HCT116 (cell line): ENCODE measurements around the gene ETNK2.

Experiments
- CTCF ChIP-seq, 3 experiments: fragments of 200-600 bp in 1 of 3; sonication (generic) in 1 of 3; IDR thresholded peaks in 2 of 3; conservative IDR thresholded peaks in 1 of 3; 2 replicates each; pipeline ENCODE4 v1.5.1; 2012 to 2017; ENCODE audit warnings: low read depth in 2 of 3, low read length in 2 of 3, antibody characterized with exemption in 1 of 3, borderline replicate concordance in 1 of 3, control low read depth in 1 of 3, mild to moderate bottlenecking in 1 of 3, mixed read lengths in 1 of 3, mixed run types in 1 of 3, moderate library complexity in 1 of 3; ENCODE audit not compliant: insufficient read depth in 1 of 3
- EGR1 ChIP-seq: IDR thresholded peaks from 2 replicates; pipeline ENCODE4 v1.6.1; 2012; ENCODE audit warnings: low read depth
- EZH2 ChIP-seq: fragments of 200-600 bp; sonication (generic); IDR thresholded peaks from 2 replicates; pipeline ENCODE4 v1.6.1; 2017; ENCODE audit warnings: antibody characterized with exemption, mixed run types
- JUND ChIP-seq: IDR thresholded peaks from 2 replicates; pipeline ENCODE4 v1.6.1; 2012
- MAX ChIP-seq: IDR thresholded peaks from 2 replicates; pipeline ENCODE4 v1.6.1; 2012
- POLR2A ChIP-seq: IDR thresholded peaks from 2 replicates; pipeline ENCODE4 v1.7.0; 2011; ENCODE audit warnings: borderline replicate concordance; ENCODE audit not compliant: insufficient read depth, insufficient read length; ENCODE audit errors: extremely low read depth
- POLR2AphosphoS5 ChIP-seq: IDR thresholded peaks from 2 replicates; pipeline ENCODE4 v1.6.1; 2011; ENCODE audit warnings: mild to moderate bottlenecking, low read depth, low read length, moderate library complexity
- RAD21 ChIP-seq: IDR thresholded peaks from 2 replicates; pipeline ENCODE4 v1.6.1; 2012; ENCODE audit warnings: low read depth, mild to moderate bottlenecking
- SIN3A ChIP-seq: IDR thresholded peaks from 2 replicates; pipeline ENCODE4 v1.6.1; 2012; ENCODE audit warnings: low read depth
- SP1 ChIP-seq: IDR thresholded peaks from 2 replicates; pipeline ENCODE4 v1.6.1; 2012; ENCODE audit warnings: low read depth
- YY1 ChIP-seq: IDR thresholded peaks from 2 replicates; pipeline ENCODE4 v1.6.1; 2011; ENCODE audit warnings: low read length, low read depth, moderate library complexity, mild to moderate bottlenecking; ENCODE audit not compliant: insufficient replicate concordance; ENCODE audit errors: extremely low read depth
- ZBTB33 ChIP-seq: IDR thresholded peaks from 2 replicates; pipeline ENCODE4 v1.6.1; 2011; ENCODE audit warnings: mild to moderate bottlenecking, low read length, moderate library complexity; ENCODE audit not compliant: insufficient replicate concordance; ENCODE audit errors: extremely low read depth
- TF ChIP-seq, protein P1 (sequence below): IDR thresholded peaks from 2 replicates; pipeline ENCODE4 v1.6.1; 2012; ENCODE audit warnings: low read depth

DNA sequence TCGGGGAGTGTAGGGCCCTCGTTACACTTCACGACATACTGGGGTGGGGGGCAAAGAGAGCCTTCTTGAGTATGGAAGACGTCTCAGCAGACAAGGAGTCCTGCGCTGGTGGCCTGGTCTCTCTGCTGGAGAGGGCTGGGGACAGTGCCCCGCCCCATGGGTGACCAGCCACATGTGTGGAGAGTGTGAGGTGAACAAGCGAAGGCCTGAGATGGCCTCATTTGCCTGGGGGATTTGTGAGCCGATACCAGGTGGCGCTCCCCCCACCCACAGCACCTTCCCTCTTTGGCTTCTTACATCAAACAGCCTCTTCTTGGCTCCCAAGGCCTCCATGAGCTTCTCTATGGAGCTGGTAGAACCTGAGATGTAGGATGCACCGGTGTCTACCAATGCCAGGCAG lies 4.0 kb upstream of the ETNK2 start:
- no peak for TF ChIP-seq POLR2AphosphoS5
- TF ChIP-seq CTCF (IDR thresholded peaks at IDR 0.05 in 2 of 3, conservative IDR thresholded peaks at IDR 0.05 in 1 of 3; ENCODE audit: borderline replicate concordance in 1 of 3, insufficient read depth in 1 of 3, low read depth in 2 of 3, low read length in 2 of 3): no peak
- no peak for TF ChIP-seq SP1
- TF ChIP-seq POLR2A: no peak
- TF ChIP-seq ZBTB33: no peak
- TF ChIP-seq EZH2: no peak
- TF ChIP-seq SIN3A: no peak
- no peak for TF ChIP-seq MAX
- no peak for TF ChIP-seq RAD21
- TF ChIP-seq JUND: no peak
- TF ChIP-seq EGR1: no peak
- TF ChIP-seq YY1: no peak
- TF ChIP-seq, protein P1, sequence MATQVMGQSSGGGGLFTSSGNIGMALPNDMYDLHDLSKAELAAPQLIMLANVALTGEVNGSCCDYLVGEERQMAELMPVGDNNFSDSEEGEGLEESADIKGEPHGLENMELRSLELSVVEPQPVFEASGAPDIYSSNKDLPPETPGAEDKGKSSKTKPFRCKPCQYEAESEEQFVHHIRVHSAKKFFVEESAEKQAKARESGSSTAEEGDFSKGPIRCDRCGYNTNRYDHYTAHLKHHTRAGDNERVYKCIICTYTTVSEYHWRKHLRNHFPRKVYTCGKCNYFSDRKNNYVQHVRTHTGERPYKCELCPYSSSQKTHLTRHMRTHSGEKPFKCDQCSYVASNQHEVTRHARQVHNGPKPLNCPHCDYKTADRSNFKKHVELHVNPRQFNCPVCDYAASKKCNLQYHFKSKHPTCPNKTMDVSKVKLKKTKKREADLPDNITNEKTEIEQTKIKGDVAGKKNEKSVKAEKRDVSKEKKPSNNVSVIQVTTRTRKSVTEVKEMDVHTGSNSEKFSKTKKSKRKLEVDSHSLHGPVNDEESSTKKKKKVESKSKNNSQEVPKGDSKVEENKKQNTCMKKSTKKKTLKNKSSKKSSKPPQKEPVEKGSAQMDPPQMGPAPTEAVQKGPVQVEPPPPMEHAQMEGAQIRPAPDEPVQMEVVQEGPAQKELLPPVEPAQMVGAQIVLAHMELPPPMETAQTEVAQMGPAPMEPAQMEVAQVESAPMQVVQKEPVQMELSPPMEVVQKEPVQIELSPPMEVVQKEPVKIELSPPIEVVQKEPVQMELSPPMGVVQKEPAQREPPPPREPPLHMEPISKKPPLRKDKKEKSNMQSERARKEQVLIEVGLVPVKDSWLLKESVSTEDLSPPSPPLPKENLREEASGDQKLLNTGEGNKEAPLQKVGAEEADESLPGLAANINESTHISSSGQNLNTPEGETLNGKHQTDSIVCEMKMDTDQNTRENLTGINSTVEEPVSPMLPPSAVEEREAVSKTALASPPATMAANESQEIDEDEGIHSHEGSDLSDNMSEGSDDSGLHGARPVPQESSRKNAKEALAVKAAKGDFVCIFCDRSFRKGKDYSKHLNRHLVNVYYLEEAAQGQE: no peak
